HEK293 (cell line): ENCODE results near the gene POR.

Experiments
- ATF2 ChIP-seq: fragments of 450-650 bp; formaldehyde crosslinking; IDR thresholded peaks from 2 replicates; pipeline ENCODE4 v1.5.1; 2016; ENCODE audit warnings: missing biosample characterization, missing genetic modification characterization, low read depth
- BCL11A ChIP-seq: fragments of 450-650 bp; formaldehyde crosslinking; IDR thresholded peaks from 2 replicates; pipeline ENCODE4 v1.5.1; 2016; ENCODE audit warnings: low read depth, missing biosample characterization, missing genetic modification characterization
- HOXA7 ChIP-seq: sonication (generic); formaldehyde crosslinking; IDR thresholded peaks from 2 replicates; pipeline ENCODE4 v1.8.1; 2022; ENCODE audit warnings: missing genetic modification reagents, borderline replicate concordance
- ZBTB6 ChIP-seq: fragments of 450-650 bp; formaldehyde crosslinking; IDR thresholded peaks from 2 replicates; pipeline ENCODE4 v1.5.1; 2017; ENCODE audit warnings: missing biosample characterization, missing genetic modification characterization
- ZFP41 ChIP-seq: fragments of 450-650 bp; formaldehyde crosslinking; IDR thresholded peaks from 2 replicates; pipeline ENCODE4 v1.5.1; 2016; ENCODE audit warnings: missing biosample characterization, missing genetic modification characterization, borderline replicate concordance
- ZNF16 ChIP-seq: fragments of 450-650 bp; formaldehyde crosslinking; IDR thresholded peaks from 2 replicates; pipeline ENCODE4 v1.5.1; 2016; ENCODE audit warnings: low read depth, missing biosample characterization, missing genetic modification characterization
- ZNF24 ChIP-seq: fragments of 450-650 bp; formaldehyde crosslinking; IDR thresholded peaks from 2 replicates; pipeline ENCODE4 v1.5.1; 2016; ENCODE audit warnings: missing biosample characterization, missing genetic modification characterization
- ZNF341 ChIP-seq: fragments of 450-650 bp; formaldehyde crosslinking; IDR thresholded peaks from 2 replicates; pipeline ENCODE4; 2016; ENCODE audit warnings: low read depth, missing biosample characterization, missing genetic modification characterization
- ZNF354C ChIP-seq: fragments of 450-650 bp; formaldehyde crosslinking; IDR thresholded peaks from 2 replicates; pipeline ENCODE4 v1.5.1; 2016; ENCODE audit warnings: missing biosample characterization, missing genetic modification characterization, low read depth, borderline replicate concordance
- ZNF362 ChIP-seq: fragments of 450-650 bp; formaldehyde crosslinking; IDR thresholded peaks from 2 replicates; pipeline ENCODE4 v1.5.1; 2016; ENCODE audit warnings: missing biosample characterization, missing genetic modification characterization
- ZNF404 ChIP-seq: fragments of 450-650 bp; formaldehyde crosslinking; IDR thresholded peaks from 2 replicates; pipeline ENCODE4 v1.5.1; 2017; ENCODE audit warnings: missing biosample characterization, missing genetic modification characterization
- ZNF449 ChIP-seq: fragments of 450-650 bp; formaldehyde crosslinking; IDR thresholded peaks from 2 replicates; pipeline ENCODE4 v1.5.1; 2017; ENCODE audit warnings: missing biosample characterization, mild to moderate bottlenecking, missing genetic modification characterization, moderate library complexity
- ZNF513 ChIP-seq: fragments of 450-650 bp; IDR thresholded peaks from 2 replicates; pipeline ENCODE4 v1.5.1; 2018; ENCODE audit warnings: missing biosample characterization, missing genetic modification characterization
- ZNF521 ChIP-seq: fragments of 450-650 bp; formaldehyde crosslinking; IDR thresholded peaks from 2 replicates; pipeline ENCODE4 v1.5.1; 2017; ENCODE audit warnings: missing biosample characterization, mild to moderate bottlenecking, missing genetic modification characterization
- ZNF529 ChIP-seq: fragments of 450-650 bp; formaldehyde crosslinking; IDR thresholded peaks from 2 replicates; pipeline ENCODE4 v1.5.1; 2017; ENCODE audit warnings: missing genetic modification characterization, missing biosample characterization; ENCODE audit not compliant: insufficient replicate concordance
- ZNF548 ChIP-seq: fragments of 450-650 bp; formaldehyde crosslinking; IDR thresholded peaks from 2 replicates; pipeline ENCODE4 v1.5.1; 2016; ENCODE audit warnings: missing biosample characterization, missing genetic modification characterization
- ZNF600 ChIP-seq: fragments of 450-650 bp; formaldehyde crosslinking; IDR thresholded peaks from 2 replicates; pipeline ENCODE4 v1.5.1; 2016; ENCODE audit warnings: missing biosample characterization, missing genetic modification characterization
- ZNF645 ChIP-seq: fragments of 450-650 bp; formaldehyde crosslinking; IDR thresholded peaks from 2 replicates; pipeline ENCODE4; 2016; ENCODE audit warnings: missing biosample characterization, missing genetic modification characterization
- ZSCAN4 ChIP-seq: fragments of 450-650 bp; formaldehyde crosslinking; IDR thresholded peaks from 2 replicates; pipeline ENCODE4 v1.5.1; 2017; ENCODE audit warnings: missing biosample characterization, missing genetic modification characterization
- ZSCAN5A ChIP-seq: fragments of 450-650 bp; formaldehyde crosslinking; IDR thresholded peaks from 2 replicates; pipeline ENCODE4 v1.5.1; 2016; ENCODE audit warnings: missing biosample characterization, missing genetic modification characterization
- TF ChIP-seq, protein P1 (sequence below): fragments of 450-650 bp; formaldehyde crosslinking; IDR thresholded peaks from 2 replicates; pipeline ENCODE4 v1.5.1; 2016; ENCODE audit warnings: missing biosample characterization, missing genetic modification characterization, borderline replicate concordance
- TF ChIP-seq, protein P2 (sequence below): fragments of 450-650 bp; formaldehyde crosslinking; IDR thresholded peaks from 2 replicates; pipeline ENCODE4 v1.5.1; 2016; ENCODE audit warnings: missing biosample characterization, missing genetic modification characterization
- TF ChIP-seq, protein P3 (sequence below): fragments of 450-650 bp; formaldehyde crosslinking; IDR thresholded peaks from 2 replicates; pipeline ENCODE4 v1.5.1; 2016; ENCODE audit warnings: missing biosample characterization, missing genetic modification characterization

Gene POR

DNA sequence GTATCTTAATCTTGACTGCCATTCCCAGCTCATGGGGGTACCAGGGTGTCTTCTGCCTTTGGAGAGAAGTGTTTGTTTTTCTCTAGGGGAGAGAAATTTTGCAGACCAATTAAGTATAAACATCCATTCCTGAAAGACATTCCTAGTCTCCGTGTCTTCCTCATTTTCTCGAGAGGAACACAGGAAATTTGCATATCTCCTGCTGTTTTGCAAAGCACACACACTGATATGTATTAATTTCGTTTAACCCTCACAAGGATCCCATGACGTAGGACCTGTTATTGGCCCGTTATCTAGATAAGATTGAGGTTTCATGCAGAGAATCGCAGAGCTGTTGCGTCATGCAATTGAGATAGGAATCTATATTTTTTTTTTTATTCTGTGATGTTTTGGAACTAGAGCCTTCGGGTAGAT lies 35.2 kb upstream of the POR start (continued):
- TF ChIP-seq ZNF513 (tag by site-specific recombination), result no peak
- no peak for TF ChIP-seq ZFP41 (tag by site-specific recombination)
- TF ChIP-seq, protein P1, sequence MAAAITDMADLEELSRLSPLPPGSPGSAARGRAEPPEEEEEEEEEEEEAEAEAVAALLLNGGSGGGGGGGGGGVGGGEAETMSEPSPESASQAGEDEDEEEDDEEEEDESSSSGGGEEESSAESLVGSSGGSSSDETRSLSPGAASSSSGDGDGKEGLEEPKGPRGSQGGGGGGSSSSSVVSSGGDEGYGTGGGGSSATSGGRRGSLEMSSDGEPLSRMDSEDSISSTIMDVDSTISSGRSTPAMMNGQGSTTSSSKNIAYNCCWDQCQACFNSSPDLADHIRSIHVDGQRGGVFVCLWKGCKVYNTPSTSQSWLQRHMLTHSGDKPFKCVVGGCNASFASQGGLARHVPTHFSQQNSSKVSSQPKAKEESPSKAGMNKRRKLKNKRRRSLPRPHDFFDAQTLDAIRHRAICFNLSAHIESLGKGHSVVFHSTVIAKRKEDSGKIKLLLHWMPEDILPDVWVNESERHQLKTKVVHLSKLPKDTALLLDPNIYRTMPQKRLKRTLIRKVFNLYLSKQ (tag by site-specific recombination), result no peak
- no peak for TF ChIP-seq ZNF600
- TF ChIP-seq, protein P2, sequence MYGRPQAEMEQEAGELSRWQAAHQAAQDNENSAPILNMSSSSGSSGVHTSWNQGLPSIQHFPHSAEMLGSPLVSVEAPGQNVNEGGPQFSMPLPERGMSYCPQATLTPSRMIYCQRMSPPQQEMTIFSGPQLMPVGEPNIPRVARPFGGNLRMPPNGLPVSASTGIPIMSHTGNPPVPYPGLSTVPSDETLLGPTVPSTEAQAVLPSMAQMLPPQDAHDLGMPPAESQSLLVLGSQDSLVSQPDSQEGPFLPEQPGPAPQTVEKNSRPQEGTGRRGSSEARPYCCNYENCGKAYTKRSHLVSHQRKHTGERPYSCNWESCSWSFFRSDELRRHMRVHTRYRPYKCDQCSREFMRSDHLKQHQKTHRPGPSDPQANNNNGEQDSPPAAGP (tag by site-specific recombination), result no peak
- TF ChIP-seq ZSCAN5A (tag by site-specific recombination), result no peak
- TF ChIP-seq ZNF362, result peak; percentile 60; the same call in 1 of the 2 replicates
- peak; percentile 82 for TF ChIP-seq ATF2 (tag by site-specific recombination)
- TF ChIP-seq ZNF548, result no peak
- TF ChIP-seq ZNF645 (tag by site-specific recombination), result no peak
- TF ChIP-seq ZNF16 (tag by site-specific recombination), result no peak
- no peak for TF ChIP-seq BCL11A (tag by site-specific recombination)
- TF ChIP-seq ZNF354C (tag by site-specific recombination), result no peak
- no peak for TF ChIP-seq ZNF404
- no peak for TF ChIP-seq ZNF521 (tag by site-specific recombination)
- no peak for TF ChIP-seq ZNF341 (tag by site-specific recombination)
- TF ChIP-seq HOXA7 (CRISPR knock-in tag), result no peak
- TF ChIP-seq, protein P3, sequence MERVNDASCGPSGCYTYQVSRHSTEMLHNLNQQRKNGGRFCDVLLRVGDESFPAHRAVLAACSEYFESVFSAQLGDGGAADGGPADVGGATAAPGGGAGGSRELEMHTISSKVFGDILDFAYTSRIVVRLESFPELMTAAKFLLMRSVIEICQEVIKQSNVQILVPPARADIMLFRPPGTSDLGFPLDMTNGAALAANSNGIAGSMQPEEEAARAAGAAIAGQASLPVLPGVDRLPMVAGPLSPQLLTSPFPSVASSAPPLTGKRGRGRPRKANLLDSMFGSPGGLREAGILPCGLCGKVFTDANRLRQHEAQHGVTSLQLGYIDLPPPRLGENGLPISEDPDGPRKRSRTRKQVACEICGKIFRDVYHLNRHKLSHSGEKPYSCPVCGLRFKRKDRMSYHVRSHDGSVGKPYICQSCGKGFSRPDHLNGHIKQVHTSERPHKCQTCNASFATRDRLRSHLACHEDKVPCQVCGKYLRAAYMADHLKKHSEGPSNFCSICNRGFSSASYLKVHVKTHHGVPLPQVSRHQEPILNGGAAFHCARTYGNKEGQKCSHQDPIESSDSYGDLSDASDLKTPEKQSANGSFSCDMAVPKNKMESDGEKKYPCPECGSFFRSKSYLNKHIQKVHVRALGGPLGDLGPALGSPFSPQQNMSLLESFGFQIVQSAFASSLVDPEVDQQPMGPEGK, result no peak; the same call in 1 of the 2 replicates
- no peak for TF ChIP-seq ZNF449 (tag by site-specific recombination)
- TF ChIP-seq ZSCAN4, result no peak
- TF ChIP-seq ZBTB6 (tag by site-specific recombination), result 0 out of 2 replicates have a peak, but pooled peaks have one; percentile 33
- no peak for TF ChIP-seq ZNF529 (tag by site-specific recombination)
- no peak; the same call in 1 of the 2 replicates for TF ChIP-seq ZNF24 (tag by site-specific recombination)
